H1 (cell line): Measurements from ENCODE around the gene ATAD3B. TPM values are rescaled to one million over a fixed set of nuclear protein-coding genes. Genes with fewer than 3 reads are reported as not detected.

Experiments used
- CTCF ChIA-PET: fragments of 300-600 bp; sonication (Branson Sonifier 250); formaldehyde crosslinking; loops from one replicate; lab custom pipeline; 2021; ENCODE audit not compliant: partially characterized antibody; lab: Charles Lee
- POLR2A ChIA-PET: fragments of 300-600 bp; sonication (Branson Sonifier 250); formaldehyde crosslinking; loops from one replicate; lab custom pipeline; 2021; ENCODE audit warnings: inconsistent platforms; ENCODE audit not compliant: partially characterized antibody; lab: Charles Lee
- DNase-seq, 2 experiments: peaks; one replicate each; pipeline versions ENCODE4 v3.0.0 to v3.0.0-alpha.2; 2010 to 2022; ENCODE audit warnings: low spot score in 2 of 2, low read depth in 1 of 2, mixed read lengths in 1 of 2
- FAIRE-seq: peaks from 2 replicates; lab custom pipeline; 2011; peaks lifted over from hg19 to GRCh38; lab: Jason Lieb, UNC
- H2AFZ ChIP-seq: 2 replicates; pipeline ENCODE4 v1.8.1; 2012; ENCODE audit warnings: low read length, inconsistent platforms
- H2AK5ac ChIP-seq: 2 replicates; pipeline ENCODE4 v1.6.1; 2013; ENCODE audit warnings: low read depth, low read length
- H2BK120ac ChIP-seq: replicated peaks from 2 replicates; pipeline ENCODE3; 2013; ENCODE audit warnings: low read depth, low read length, inconsistent platforms
- H2BK12ac ChIP-seq: 2 replicates; pipeline ENCODE4 v1.6.1; 2013; ENCODE audit warnings: low read depth, low read length
- H2BK15ac ChIP-seq: 2 replicates; pipeline ENCODE4 v1.6.1; 2013; ENCODE audit warnings: low read length
- H2BK20ac ChIP-seq: 2 replicates; pipeline ENCODE4 v1.6.1; 2013; ENCODE audit warnings: low read length
- H2BK5ac ChIP-seq: 2 replicates; pipeline ENCODE4 v1.6.1; 2013; ENCODE audit warnings: low read depth, low read length
- H3K14ac ChIP-seq: 2 replicates; pipeline ENCODE4 v1.6.1; 2013; ENCODE audit warnings: inconsistent platforms; ENCODE audit not compliant: insufficient read length
- H3K18ac ChIP-seq: 2 replicates; pipeline ENCODE4 v1.6.1; 2013; ENCODE audit warnings: low read length; ENCODE audit errors: extremely low read depth
- H3K23ac ChIP-seq: 2 replicates; pipeline ENCODE4 v1.6.1; 2013; ENCODE audit warnings: inconsistent platforms; ENCODE audit not compliant: insufficient read length
- H3K23me2 ChIP-seq: 2 replicates; pipeline ENCODE4 v1.6.1; 2013; ENCODE audit warnings: low read depth, low read length
- H3K27ac ChIP-seq: 2 replicates; pipeline ENCODE4 v1.6.1; 2011; ENCODE audit warnings: low read depth, low read length, inconsistent platforms
- H3K27me3 ChIP-seq, 4 experiments: replicated peaks in 1 of 4; 1 replicate in 1 of 4; 2 replicates in 3 of 4; pipeline versions ENCODE4 v1.6.1 to v1.8.1; 2011 to 2013; ENCODE audit warnings: low read length in 3 of 4, mild to moderate bottlenecking in 3 of 4, inconsistent platforms in 2 of 4, mixed read lengths in 2 of 4, moderate library complexity in 1 of 4; ENCODE audit not compliant: control insufficient read depth in 3 of 4, insufficient read depth in 3 of 4; ENCODE audit errors: extremely low read depth in 1 of 4
- H3K36me3 ChIP-seq, 4 experiments: 2 replicates each; pipeline versions ENCODE4 v1.6.1 to v1.8.1; 2011 to 2013; ENCODE audit warnings: mild to moderate bottlenecking in 4 of 4, low read length in 3 of 4, moderate library complexity in 2 of 4, control low read depth in 1 of 4, inconsistent platforms in 1 of 4; ENCODE audit not compliant: insufficient read depth in 4 of 4, control insufficient read depth in 2 of 4
- H3K4ac ChIP-seq: replicated peaks from 2 replicates; pipeline ENCODE3; 2013; ENCODE audit warnings: low read length, low read depth, mixed read lengths, inconsistent platforms; ENCODE audit not compliant: insufficient read length
- H3K4me1 ChIP-seq, 4 experiments: replicated peaks in 1 of 4; 1 replicate in 1 of 4; 2 replicates in 3 of 4; pipeline versions ENCODE4 v1.6.1 to v1.8.1; 2011 to 2013; ENCODE audit warnings: low read length in 3 of 4, inconsistent platforms in 2 of 4, mixed read lengths in 1 of 4; ENCODE audit not compliant: insufficient read depth in 4 of 4, control insufficient read depth in 3 of 4
- H3K4me2 ChIP-seq, 2 experiments: 2 replicates each; pipeline versions ENCODE4 v1.6.1 to v1.8.1; 2011 to 2013; ENCODE audit warnings: low read depth in 2 of 2, low read length in 2 of 2, control low read depth in 1 of 2, inconsistent platforms in 1 of 2, mild to moderate bottlenecking in 1 of 2; ENCODE audit not compliant: insufficient read depth in 1 of 2
- H3K4me3 ChIP-seq, 4 experiments: fragments of 200-600, 300-600 bp in 1 of 4; sonication (generic), shearing (Covaris generic), sonication (Bioruptor Twin) in 1 of 4; 2 replicates each; pipeline versions ENCODE4 v1.5.1 to v1.8.1; 2011 to 2016; ENCODE audit warnings: low read length in 4 of 4, low read depth in 3 of 4, control low read depth in 2 of 4, inconsistent platforms in 2 of 4, mild to moderate bottlenecking in 2 of 4, mixed read lengths in 1 of 4, moderate library complexity in 1 of 4; ENCODE audit not compliant: insufficient read depth in 2 of 4; ENCODE audit errors: extremely low read depth in 1 of 4
- H3K56ac ChIP-seq: replicated peaks from 2 replicates; pipeline ENCODE3; 2013; ENCODE audit warnings: low read depth, mild to moderate bottlenecking, mixed read lengths, low read length, inconsistent platforms; ENCODE audit not compliant: insufficient read length
- H3K79me1 ChIP-seq: 2 replicates; pipeline ENCODE4 v1.6.1; 2013; ENCODE audit warnings: low read depth, low read length, control low read depth
- H3K79me2 ChIP-seq, 2 experiments: 2 replicates each; pipeline versions ENCODE4 v1.6.1 to v1.8.1; 2012 to 2013; ENCODE audit warnings: low read length in 2 of 2, mild to moderate bottlenecking in 2 of 2, inconsistent platforms in 1 of 2; ENCODE audit not compliant: insufficient read depth in 2 of 2, control insufficient read depth in 1 of 2
- H3K9ac ChIP-seq, 4 experiments: replicated peaks in 1 of 4; 1 replicate in 1 of 4; 2 replicates in 3 of 4; pipeline versions ENCODE4 v1.6.1 to v1.8.1; 2011 to 2013; ENCODE audit warnings: low read depth in 3 of 4, low read length in 3 of 4, control low read depth in 2 of 4, mild to moderate bottlenecking in 2 of 4, moderate library complexity in 2 of 4, inconsistent platforms in 1 of 4; ENCODE audit errors: extremely low read depth in 1 of 4
- H3K9me3 ChIP-seq, 2 experiments: 2 replicates each; pipeline versions ENCODE4 v1.6.1 to v1.8.1; 2012 to 2013; ENCODE audit warnings: mild to moderate bottlenecking in 2 of 2, moderate library complexity in 2 of 2, control low read depth in 1 of 2, inconsistent platforms in 1 of 2, low read depth in 1 of 2, low read length in 1 of 2, mixed read lengths in 1 of 2; ENCODE audit not compliant: insufficient read depth in 2 of 2
- H4K20me1 ChIP-seq, 2 experiments: replicated peaks in 1 of 2; 2 replicates each; pipeline versions ENCODE3 to v1.8.1; 2011 to 2013; ENCODE audit warnings: inconsistent platforms in 2 of 2, low read length in 2 of 2, mild to moderate bottlenecking in 1 of 2; ENCODE audit not compliant: insufficient read depth in 2 of 2, control insufficient read depth in 1 of 2
- H4K5ac ChIP-seq: 2 replicates; pipeline ENCODE4 v1.6.1; 2013; ENCODE audit warnings: low read length, low read depth, mixed read lengths, inconsistent platforms; ENCODE audit not compliant: insufficient read length
- H4K8ac ChIP-seq: 2 replicates; pipeline ENCODE4 v1.8.0; 2013; ENCODE audit warnings: mild to moderate bottlenecking, moderate library complexity, low read length, inconsistent platforms; ENCODE audit not compliant: insufficient read depth; ENCODE audit errors: extremely low read depth
- H4K91ac ChIP-seq: replicated peaks from 2 replicates; pipeline ENCODE3; 2013; ENCODE audit warnings: low read length, mixed read lengths, inconsistent platforms; ENCODE audit not compliant: insufficient read length
- ASH2L ChIP-seq: fragments of 200-600, 300-600 bp; sonication (generic); IDR thresholded peaks from one replicate; pipeline ENCODE4 v1.7.1; 2017; ENCODE audit warnings: low read length
- BACH1 ChIP-seq: IDR thresholded peaks from 2 replicates; pipeline ENCODE4 v1.6.1; 2012; ENCODE audit warnings: low read length, improper control_type of control experiment
- CREB1 ChIP-seq: IDR thresholded peaks from 2 replicates; pipeline ENCODE4 v1.6.1; 2012; ENCODE audit warnings: inconsistent platforms
- EP300 ChIP-seq, 2 experiments: IDR thresholded peaks; 1 replicate in 1 of 2; 2 replicates in 1 of 2; pipeline ENCODE4 v1.6.1; 2011 to 2012; ENCODE audit warnings: low read depth in 2 of 2, low read length in 2 of 2, mild to moderate bottlenecking in 2 of 2, borderline replicate concordance in 1 of 2, inconsistent platforms in 1 of 2, moderate library complexity in 1 of 2
- KDM4A ChIP-seq: IDR thresholded peaks from one replicate; pipeline ENCODE4 v1.7.1; 2012; ENCODE audit warnings: low read depth, mild to moderate bottlenecking, moderate library complexity, low read length, inconsistent platforms; ENCODE audit not compliant: severe bottlenecking
- RXRA ChIP-seq: IDR thresholded peaks from 2 replicates; pipeline ENCODE4 v1.6.1; 2011; ENCODE audit warnings: low read depth, mild to moderate bottlenecking, low read length, moderate library complexity; ENCODE audit not compliant: insufficient read depth
- SIN3A ChIP-seq, 2 experiments: IDR thresholded peaks in 1 of 2; conservative IDR thresholded peaks in 1 of 2; 2 replicates each; pipeline ENCODE4 v1.6.1; 2011 to 2012; ENCODE audit warnings: low read length in 2 of 2, improper control_type of control experiment in 1 of 2, low read depth in 1 of 2, mild to moderate bottlenecking in 1 of 2
- SP2 ChIP-seq: IDR thresholded peaks from 2 replicates; pipeline ENCODE4 v1.6.1; 2012; ENCODE audit warnings: mild to moderate bottlenecking, low read length, inconsistent platforms
- YY1 ChIP-seq: IDR thresholded peaks from 2 replicates; pipeline ENCODE4 v1.6.1; 2011; ENCODE audit warnings: low read depth, mild to moderate bottlenecking, low read length
- WGBS, 2 experiments: shearing (Covaris generic) in 1 of 2; methylation state at CpG; one replicate each; pipeline versions ENCODE4 v1.1.6 to v1.1.7; 2013 to 2015; ENCODE audit warnings: low lambda C conversion rate in 2 of 2, mixed read lengths in 2 of 2, inconsistent platforms in 1 of 2, low coverage in 1 of 2, missing lambda C conversion rate in 1 of 2; ENCODE audit not compliant: insufficient replicate concordance in 2 of 2, insufficient coverage in 1 of 2, insufficient read length in 1 of 2; ENCODE audit errors: extremely low coverage in 1 of 2, missing lambda C conversion rate in 1 of 2; 5-methylcytosine and 5-hydroxymethylcytosine counted together
- polyA plus RNA-seq, 7 experiments: library from polyadenylated mRNA; depleted of rRNA in 3 of 7; stranded (reverse) in 5 of 7; unstranded in 2 of 7; fragments of >200 nt in 5 of 7; fragments of 200-250 nt in 2 of 7; gene quantifications; 1 replicate in 5 of 7; 2 replicates in 1 of 7; 4 replicates in 1 of 7; pipeline versions ENCODE4 v1.2.1 to v1.2.3, GENCODE V29; 2011 to 2013; ENCODE audit warnings: missing spikeins in 2 of 7, mixed read lengths in 2 of 7
- total RNA-seq: library from RNA; stranded (reverse); fragmentation: NEBNext Ultra II Directional; extraction: Animal tissue kit (Norgen Biotek cat#: 25700); gene quantifications from 2 replicates; pipeline ENCODE4 v1.2.1, GENCODE V29; 2021
- TF ChIP-seq, protein P1 (sequence below): IDR thresholded peaks from 2 replicates; pipeline ENCODE4 v1.6.1; 2012; ENCODE audit warnings: inconsistent platforms

Gene ATAD3B
- total and polyA plus RNA-seq, 2 of the 8 experiments (the other 6 are each of a cell fraction or from before 2014, with no cell fraction given), result 31.3 to 63.0 TPM

DNA sequence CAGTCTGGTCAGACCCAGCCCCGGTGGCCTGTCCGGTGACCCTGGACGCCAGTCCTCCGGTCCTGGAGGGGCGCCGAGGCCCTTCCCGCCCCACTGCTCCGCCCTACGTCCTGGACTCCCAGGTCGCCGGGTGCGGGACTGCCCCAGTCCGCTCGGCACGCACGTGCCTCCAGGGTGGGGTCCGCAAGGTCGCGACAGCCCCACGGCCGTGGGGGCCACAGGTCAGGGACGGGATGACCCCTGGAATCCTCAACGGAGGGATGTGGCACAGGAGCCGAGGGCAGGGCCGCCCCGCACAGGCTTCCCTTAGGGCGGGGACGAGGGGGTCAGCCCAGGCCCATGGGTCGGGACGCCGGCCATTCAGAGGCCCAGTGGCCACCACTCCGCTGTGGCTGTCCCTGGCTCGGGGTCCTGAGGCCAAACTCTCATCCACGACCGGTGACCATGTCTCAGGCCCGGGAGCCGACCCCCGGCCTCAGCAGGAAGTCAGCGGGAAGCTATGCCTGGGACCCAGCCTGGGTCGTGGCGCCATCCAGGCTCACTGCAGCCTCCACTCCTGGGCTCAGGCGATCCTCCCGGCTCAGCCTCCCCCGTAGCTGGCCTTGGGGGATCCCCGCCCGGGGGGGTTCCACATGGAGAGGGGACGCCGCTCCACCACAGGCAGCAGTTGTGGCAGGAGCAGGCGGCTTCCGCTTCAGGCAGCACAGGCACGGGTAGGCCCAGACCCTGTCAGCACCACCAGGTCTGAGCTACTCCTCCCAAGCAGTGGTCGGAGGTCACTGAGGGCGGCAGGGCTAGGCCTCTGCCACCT is 69.5 kb downstream of the ATAD3B start:
- peak overlapping the region; percentile 26; the same call in 1 of the 2 replicates for H3K27ac ChIP-seq
- no peak overlapping the region; the same call in 1 of the 2 replicates for H3K18ac ChIP-seq
- peaks cover 6 to 27% of the 10 kb centered on the region in 2 experiments for H4K20me1 ChIP-seq
- H2BK15ac ChIP-seq, result no peak overlapping the region
- no peak for FAIRE-seq
- H3K79me1 ChIP-seq, result peaks cover 7% of the 10 kb centered on the region
- peak overlapping the region in 3 of 4 experiments; percentile 38 to 62 (median 48); a peak in 5 of 7 replicates for H3K9ac ChIP-seq
- H3K79me2 ChIP-seq, result peaks cover 0 to 5% of the 10 kb centered on the region in 2 experiments; a peak in 1 of 4 replicates
- no peak overlapping the region for H2AK5ac ChIP-seq
- no peak overlapping the region for H2BK12ac ChIP-seq
- no peak overlapping the region for H3K14ac ChIP-seq
- no peaks in the 10 kb centered on the region for H3K9me3 ChIP-seq
- H4K91ac ChIP-seq, result peak overlapping the region; percentile 65
- WGBS, 2 experiments, result 66% methylated on average over 40 of the region's 53 CpGs; no CpG with 5 or more reads in 1 of the 2 experiments
- H2BK120ac ChIP-seq, result no peak overlapping the region
- no peak overlapping the region for H2BK20ac ChIP-seq
- peak overlapping the region; percentile 16 to 68; a peak in 3 of 4 replicates for H3K4me2 ChIP-seq
- no peak overlapping the region for H3K4ac ChIP-seq
- ChIA-PET CTCF (interaction anchor here (1.0 kb wide), 1 partner anchor 73 kb away, joined by 3 read pairs; no protein-coding TSS in a partner anchor), POLR2A (interaction anchor here (1.0 to 23.0 kb wide), 3 partner anchors 10 to 134 kb away, joined by 3 to 367 read pairs (median 5); partner anchors contain the start of gene MRPL20)
- H3K23ac ChIP-seq, result no peak overlapping the region
- H4K8ac ChIP-seq, result peak overlapping the region; percentile 68
- peak overlapping the region; percentile 52; the same call in 1 of the 2 replicates for H2BK5ac ChIP-seq
- no peak overlapping the region for H2AFZ ChIP-seq
- peaks cover 2 to 23% (median 11%) of the 10 kb centered on the region in 4 experiments; a peak in 5 of 8 replicates for H3K36me3 ChIP-seq
- H4K5ac ChIP-seq, result no peak overlapping the region
- H3K27me3 ChIP-seq, result no peaks in the 10 kb centered on the region
- no peak overlapping the region for H3K56ac ChIP-seq
- H3K4me3 ChIP-seq, result peak overlapping the region; percentile 47 to 75 (median 63)
- H3K23me2 ChIP-seq, result peaks cover 10% of the 10 kb centered on the region; the same call in 1 of the 2 replicates
- no peak for DNase-seq
- peaks cover 0 to 9% (median 3%) of the 10 kb centered on the region in 4 experiments; a peak in 3 of 7 replicates for H3K4me1 ChIP-seq
- no peak for TF ChIP-seq ASH2L
- no peak for TF ChIP-seq YY1
- TF ChIP-seq, protein P1, sequence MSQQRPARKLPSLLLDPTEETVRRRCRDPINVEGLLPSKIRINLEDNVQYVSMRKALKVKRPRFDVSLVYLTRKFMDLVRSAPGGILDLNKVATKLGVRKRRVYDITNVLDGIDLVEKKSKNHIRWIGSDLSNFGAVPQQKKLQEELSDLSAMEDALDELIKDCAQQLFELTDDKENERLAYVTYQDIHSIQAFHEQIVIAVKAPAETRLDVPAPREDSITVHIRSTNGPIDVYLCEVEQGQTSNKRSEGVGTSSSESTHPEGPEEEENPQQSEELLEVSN, result peak; percentile 49; the same call in 1 of the 2 replicates
- TF ChIP-seq CREB1, result no peak
- TF ChIP-seq BACH1, result no peak
- peak; percentile 17 for TF ChIP-seq KDM4A
- TF ChIP-seq EP300 (IDR thresholded peaks at IDR 0.05; ENCODE audit: borderline replicate concordance in 1 of 2, low read depth in 2 of 2, low read length in 2 of 2), result no peak
- 0 out of 4 replicates have a peak, but pooled peaks of 1 of the 2 experiments have one; percentile 28 for TF ChIP-seq SIN3A (conservative IDR thresholded peaks at IDR 0.05 in 1 of 2, IDR thresholded peaks at IDR 0.05 in 1 of 2; ENCODE audit: low read depth in 1 of 2, low read length in 2 of 2)
- no peak for TF ChIP-seq RXRA
- no peak for TF ChIP-seq SP2
